Measurements from ENCODE around the gene FXYD3.

- TF ChIP-seq, protein P1, sequence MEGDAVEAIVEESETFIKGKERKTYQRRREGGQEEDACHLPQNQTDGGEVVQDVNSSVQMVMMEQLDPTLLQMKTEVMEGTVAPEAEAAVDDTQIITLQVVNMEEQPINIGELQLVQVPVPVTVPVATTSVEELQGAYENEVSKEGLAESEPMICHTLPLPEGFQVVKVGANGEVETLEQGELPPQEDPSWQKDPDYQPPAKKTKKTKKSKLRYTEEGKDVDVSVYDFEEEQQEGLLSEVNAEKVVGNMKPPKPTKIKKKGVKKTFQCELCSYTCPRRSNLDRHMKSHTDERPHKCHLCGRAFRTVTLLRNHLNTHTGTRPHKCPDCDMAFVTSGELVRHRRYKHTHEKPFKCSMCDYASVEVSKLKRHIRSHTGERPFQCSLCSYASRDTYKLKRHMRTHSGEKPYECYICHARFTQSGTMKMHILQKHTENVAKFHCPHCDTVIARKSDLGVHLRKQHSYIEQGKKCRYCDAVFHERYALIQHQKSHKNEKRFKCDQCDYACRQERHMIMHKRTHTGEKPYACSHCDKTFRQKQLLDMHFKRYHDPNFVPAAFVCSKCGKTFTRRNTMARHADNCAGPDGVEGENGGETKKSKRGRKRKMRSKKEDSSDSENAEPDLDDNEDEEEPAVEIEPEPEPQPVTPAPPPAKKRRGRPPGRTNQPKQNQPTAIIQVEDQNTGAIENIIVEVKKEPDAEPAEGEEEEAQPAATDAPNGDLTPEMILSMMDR (IDR thresholded peaks at IDR 0.05; ENCODE audit: poor library complexity) = no peak
- TF ChIP-seq EZH2 (IDR thresholded peaks at IDR 0.05; ENCODE audit: borderline replicate concordance) = no peak
Observed at GRCh38 chr19:35077411-35078223, 38.0 kb upstream of the FXYD3 start.
